Esophagus squamous epithelium (tissue), 4 donors: Measurements from ENCODE around the gene FHIT.

ENCODE experiments used
- POLR2A ChIP-seq, 4 donors: fragments of 450-650 bp; IDR thresholded peaks; one replicate each; pipeline ENCODE4 v1.6.1; 2017; ENCODE audit warnings: antibody characterized with exemption in 4 of 4, mild to moderate bottlenecking in 4 of 4, moderate library complexity in 3 of 4
- TF ChIP-seq, protein P1 (sequence below), 6 experiments: fragments of 450-650 bp in 4 of 6; fragments of 200-600 bp in 2 of 6; sonication (generic) in 2 of 6; IDR thresholded peaks; one replicate each; pipeline ENCODE4 v1.5.1; 2016 to 2019; ENCODE audit warnings: antibody characterized with exemption in 6 of 6, mild to moderate bottlenecking in 4 of 6, moderate library complexity in 4 of 6

DNA sequence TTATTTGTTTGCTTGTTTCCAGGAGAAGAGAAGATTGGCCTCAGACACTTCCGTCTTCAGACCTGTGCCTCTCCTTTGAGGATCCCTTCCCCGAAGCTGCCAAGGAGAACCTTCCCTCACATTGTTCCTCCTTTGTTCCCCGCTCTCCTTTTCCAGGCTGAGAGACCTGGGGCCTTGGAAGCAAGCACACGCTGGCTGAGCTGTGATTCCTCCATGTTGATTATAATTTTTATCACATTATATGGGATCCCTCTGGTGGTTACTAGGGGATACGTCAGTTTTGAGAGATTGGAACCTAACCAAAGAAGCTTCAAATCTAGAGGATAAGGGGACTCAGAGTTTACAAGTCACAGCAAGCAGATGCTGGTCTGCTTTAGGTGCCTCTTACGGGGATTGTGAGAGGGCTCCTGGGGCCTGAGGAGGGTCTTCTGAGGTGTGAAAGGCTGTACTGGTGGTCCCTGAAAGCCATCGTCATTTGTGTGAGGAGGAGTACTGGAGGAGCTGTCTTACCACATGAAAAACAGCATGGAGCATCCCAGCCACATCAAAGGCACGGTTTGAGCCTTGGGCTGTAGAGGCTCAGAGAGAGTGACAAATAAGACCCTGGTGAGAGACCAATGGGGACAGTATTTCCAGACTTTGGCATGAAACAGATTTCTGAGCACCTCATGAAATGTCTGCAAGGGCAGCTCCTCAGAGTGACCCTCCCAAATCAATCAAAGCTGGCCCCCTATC, 1441.4 kb downstream of the FHIT start:
- TF ChIP-seq, protein P1, sequence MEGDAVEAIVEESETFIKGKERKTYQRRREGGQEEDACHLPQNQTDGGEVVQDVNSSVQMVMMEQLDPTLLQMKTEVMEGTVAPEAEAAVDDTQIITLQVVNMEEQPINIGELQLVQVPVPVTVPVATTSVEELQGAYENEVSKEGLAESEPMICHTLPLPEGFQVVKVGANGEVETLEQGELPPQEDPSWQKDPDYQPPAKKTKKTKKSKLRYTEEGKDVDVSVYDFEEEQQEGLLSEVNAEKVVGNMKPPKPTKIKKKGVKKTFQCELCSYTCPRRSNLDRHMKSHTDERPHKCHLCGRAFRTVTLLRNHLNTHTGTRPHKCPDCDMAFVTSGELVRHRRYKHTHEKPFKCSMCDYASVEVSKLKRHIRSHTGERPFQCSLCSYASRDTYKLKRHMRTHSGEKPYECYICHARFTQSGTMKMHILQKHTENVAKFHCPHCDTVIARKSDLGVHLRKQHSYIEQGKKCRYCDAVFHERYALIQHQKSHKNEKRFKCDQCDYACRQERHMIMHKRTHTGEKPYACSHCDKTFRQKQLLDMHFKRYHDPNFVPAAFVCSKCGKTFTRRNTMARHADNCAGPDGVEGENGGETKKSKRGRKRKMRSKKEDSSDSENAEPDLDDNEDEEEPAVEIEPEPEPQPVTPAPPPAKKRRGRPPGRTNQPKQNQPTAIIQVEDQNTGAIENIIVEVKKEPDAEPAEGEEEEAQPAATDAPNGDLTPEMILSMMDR (IDR thresholded peaks at IDR 0.05), result peak in 5 of 6 experiments; percentile 34 to 70 (median 56)
- no peak for TF ChIP-seq POLR2A (IDR thresholded peaks at IDR 0.05)
